Posterior vena cava (tissue), 2 donors: ENCODE results near the gene CENPP. TPM values are rescaled to one million over a fixed set of nuclear protein-coding genes. Genes with fewer than 3 reads are reported as not detected.

Experiments used
- DNase-seq: peaks from one replicate; pipeline ENCODE4 v3.0.0-alpha.2; 2020; ENCODE audit warnings: low spot score
- intact Hi-C, 2 donors: fragments of 100-400 bp; cut with DNase I; formaldehyde crosslinking; loops; one replicate each; pipeline versions ENCODE4 v1.14.1 to v1.14.2; 2022 to 2023
- total RNA-seq, 2 donors: library from RNA; stranded (reverse); fragmentation: NEBNext Ultra II Directional; extraction: Animal tissue kit (Norgen Biotek cat#: 25700); gene quantifications; one replicate each; pipeline ENCODE4 v1.2.1, GENCODE V29; 2021
- donor health status: DM: yes; HTN: yes; CAD: no.
- donor health status: DM: yes; HTN: yes; CAD: no.

Gene CENPP
- total RNA-seq, 2 donors from 2014 or later, result 3.5 to 4.5 TPM

DNA sequence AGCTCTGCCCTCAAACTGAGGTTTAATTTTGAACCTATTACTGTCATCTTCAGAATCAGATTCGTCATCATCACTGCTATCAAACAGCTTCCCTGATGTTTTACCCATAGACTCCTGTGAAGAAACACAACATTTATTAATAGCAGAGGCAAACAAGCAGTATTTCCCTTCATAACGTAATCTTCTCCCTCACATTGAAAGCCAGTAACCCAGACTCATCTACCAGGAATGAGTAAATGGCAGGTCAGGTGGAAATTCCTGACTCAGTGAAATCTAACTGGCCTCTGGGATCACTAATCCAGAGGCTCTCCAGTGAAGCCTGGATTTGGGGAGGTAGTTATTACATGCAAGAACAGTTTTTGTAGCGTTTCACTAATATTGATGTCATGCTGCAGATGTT lies 15.2 kb upstream of the CENPP start:
- intact Hi-C loops, result no loop called here
- DNase-seq, result no peak

DNA sequence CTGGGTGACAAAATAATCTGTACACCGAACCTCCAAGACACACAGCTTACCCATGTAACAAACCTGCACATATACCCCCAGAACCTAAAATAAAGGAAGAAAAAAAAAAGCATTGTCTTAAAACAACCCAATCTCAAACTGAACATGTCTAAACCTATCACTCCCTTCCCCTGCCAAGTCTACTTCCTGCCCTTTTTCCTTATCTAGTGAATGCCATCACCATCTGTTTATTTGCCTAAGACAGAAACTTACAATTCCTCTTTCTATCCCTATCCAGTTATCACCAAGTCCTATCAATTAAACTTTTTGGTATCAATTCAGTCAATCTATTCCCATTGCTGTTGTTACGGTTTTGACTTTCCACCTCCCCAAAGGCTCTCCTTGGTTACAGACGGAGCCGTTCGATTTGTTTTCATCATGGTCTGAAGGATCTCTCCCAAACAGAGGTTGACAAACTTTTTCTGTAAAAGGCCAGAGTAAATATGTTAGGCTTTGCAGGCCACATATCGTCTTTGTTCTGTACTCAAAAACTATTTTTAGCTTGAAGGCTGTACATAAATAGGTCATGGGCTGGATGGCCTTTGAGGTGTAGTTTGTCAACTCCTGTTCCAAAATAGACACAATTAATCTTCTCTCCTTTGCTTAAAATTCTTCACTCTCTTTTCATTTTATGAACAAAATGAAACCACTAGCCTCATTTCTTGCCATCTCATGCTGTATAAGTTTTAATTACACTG lies 12.7 kb upstream of the CENPP start:
- intact Hi-C loops, result no loop called here
- DNase-seq, result no peak

DNA sequence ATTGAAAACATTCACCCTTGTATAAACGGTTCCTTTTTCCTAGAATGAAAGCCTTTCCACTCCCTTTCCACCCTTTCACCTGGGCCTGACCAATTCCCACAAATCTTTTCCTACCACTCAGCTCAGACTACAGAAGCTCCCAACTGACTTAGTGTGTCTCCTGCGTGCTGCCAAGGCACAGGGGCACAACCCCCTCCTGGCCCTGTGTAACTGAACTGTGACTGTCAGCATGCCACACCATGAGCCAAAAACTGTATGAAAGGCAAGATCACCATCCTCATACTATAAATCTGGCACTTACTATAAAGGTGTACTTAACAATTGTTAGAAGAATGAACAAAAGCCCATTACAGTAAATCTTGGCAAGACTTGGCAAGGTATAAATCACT lies 12.1 kb upstream of the CENPP start:
- intact Hi-C loops, result no loop called here
- no peak for DNase-seq

DNA sequence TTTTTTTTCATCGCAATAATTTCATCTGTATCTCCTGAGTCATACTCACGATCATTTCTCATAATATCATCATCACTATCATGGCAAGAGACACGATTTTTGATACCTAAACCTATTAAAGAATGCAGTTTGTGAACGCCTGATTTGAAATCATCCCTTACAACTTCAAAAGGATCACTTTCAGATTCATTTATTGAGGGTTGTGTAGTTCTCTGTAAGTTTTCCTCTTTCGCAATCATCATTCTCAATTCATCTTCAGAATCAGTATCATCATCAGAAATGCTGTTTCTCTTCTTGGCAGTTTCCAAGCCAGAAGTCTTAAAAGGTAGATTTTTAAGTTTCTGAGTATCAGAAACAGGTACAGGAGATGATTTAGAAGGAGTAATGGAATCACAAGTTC lies 10.3 kb upstream of the CENPP start:
- intact Hi-C loops, result no loop called here
- DNase-seq, result no peak

DNA sequence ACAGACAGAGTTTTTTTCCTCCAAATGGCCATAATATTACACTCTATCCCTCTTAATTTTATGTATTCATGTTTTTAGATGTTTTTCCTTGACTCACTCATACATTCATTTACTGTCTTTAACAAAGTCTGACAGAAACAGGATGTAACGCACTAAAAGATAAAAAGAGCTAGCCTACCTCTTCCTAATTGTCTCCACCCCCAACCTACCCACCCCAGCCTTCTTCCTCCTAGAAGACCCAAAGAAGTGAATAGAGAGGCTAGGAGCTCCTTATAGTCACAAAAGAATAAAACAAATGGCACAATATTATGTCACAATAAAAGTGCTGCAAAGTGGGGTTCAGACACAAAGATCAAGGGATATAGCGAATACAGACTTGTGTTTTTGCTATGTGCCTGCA lies 1.3 kb upstream of the CENPP start:
- no peak for DNase-seq
- intact Hi-C loops, result loop anchor here in 1 of 2 donors (10.0 kb wide), 1 partner anchor 110 kb away; no protein-coding TSS in a partner anchor

DNA sequence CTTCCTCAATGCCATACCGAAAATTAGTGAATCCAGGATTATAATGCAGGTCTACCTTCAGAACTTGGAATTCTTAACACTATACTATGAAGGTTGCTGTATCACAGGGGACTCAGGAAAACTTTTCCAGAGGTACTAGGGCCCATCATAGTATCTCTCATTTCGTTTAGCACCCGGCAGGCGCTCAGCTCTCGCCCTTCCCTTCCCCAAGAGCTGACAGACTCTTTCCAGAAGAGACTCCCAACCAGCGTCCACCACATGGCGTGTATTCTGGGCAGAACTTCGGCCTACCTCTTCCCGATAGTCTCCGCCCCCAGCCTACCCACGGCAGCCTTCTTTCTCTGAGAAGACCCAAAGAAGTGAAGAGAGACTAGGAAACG lies 874 bp upstream of the CENPP start:
- no peak for DNase-seq
- intact Hi-C loops, result loop anchor here in 1 of 2 donors (10.0 kb wide), 1 partner anchor 110 kb away; no protein-coding TSS in a partner anchor

DNA sequence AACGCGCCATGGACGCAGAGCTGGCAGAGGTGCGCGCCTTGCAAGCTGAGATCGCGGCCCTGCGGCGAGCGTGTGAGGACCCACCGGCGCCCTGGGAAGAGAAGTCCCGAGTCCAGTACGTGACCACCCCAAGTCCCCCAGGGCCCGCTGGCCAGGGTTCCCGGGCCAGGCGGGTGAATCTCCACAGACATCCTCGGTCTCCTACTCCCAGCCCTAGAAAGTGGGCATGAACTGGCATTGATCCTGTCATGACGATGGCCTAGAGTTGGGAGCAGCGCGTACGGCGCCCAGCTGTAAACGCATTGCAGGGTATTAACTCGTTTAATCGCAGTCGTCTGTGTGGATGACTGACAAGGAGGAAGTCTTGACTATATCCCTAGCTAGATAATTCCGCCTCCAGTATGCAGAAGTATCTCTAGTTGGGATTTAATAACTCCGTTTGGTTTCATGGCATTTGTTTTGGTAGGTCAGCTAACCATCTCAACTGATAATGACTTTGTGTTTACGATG lies 293 bp downstream of the CENPP start:
- intact Hi-C loops, result loop anchor here in 1 of 2 donors (10.0 kb wide), 1 partner anchor 109 kb away; no protein-coding TSS in a partner anchor
- DNase-seq, result no peak

DNA sequence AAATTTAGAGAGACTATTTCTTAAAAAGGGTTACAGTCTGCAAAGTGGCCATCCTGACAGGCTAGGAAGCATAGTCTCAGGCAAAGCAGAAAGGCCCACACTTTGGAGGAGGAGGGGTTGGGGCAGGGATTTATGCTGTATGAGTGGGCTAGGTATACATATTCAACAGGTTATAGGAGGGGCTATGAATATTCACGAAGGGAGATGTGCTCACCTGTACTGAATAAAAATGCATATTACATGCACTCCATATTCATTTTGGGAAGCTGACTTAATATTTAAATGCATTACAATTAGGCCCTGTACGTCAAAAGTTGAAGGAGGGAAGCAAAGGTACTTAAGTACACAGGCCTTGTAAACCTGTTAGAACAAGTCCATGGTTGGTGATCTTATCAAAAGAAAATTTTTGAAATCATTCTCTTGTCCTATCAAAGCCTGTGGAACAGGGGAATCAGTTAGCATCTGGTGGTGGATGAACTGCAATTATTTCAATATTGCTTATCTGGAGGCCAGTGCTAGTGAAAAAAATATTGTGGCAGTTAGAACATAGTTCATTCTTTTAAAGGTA lies 1.6 kb downstream of the CENPP start:
- no peak for DNase-seq
- intact Hi-C loops, result loop anchor here in 1 of 2 donors (10.0 kb wide), 1 partner anchor 107 kb away; no protein-coding TSS in a partner anchor

DNA sequence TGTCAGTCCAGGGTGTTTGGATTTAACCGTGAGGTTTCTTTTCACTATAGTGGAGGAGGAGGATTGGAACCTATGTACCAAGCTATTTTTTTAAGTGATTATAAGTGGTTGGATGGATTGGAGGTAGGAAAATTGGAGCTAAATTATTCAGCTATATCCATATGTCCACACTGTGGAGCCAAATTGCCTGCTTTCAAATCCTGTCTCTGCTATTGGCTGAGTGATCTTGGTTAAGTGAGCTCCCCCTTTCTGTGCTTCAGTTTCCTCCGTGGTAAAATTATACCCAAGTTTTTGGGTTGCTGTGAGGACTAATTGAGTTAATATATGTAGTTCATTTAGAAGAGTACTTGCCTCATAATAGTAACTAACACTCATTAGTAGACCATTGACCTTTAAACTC lies 2.5 kb downstream of the CENPP start:
- intact Hi-C loops, result loop anchor here in 1 of 2 donors (10.0 kb wide), 1 partner anchor 107 kb away; no protein-coding TSS in a partner anchor
- DNase-seq, result no peak

DNA sequence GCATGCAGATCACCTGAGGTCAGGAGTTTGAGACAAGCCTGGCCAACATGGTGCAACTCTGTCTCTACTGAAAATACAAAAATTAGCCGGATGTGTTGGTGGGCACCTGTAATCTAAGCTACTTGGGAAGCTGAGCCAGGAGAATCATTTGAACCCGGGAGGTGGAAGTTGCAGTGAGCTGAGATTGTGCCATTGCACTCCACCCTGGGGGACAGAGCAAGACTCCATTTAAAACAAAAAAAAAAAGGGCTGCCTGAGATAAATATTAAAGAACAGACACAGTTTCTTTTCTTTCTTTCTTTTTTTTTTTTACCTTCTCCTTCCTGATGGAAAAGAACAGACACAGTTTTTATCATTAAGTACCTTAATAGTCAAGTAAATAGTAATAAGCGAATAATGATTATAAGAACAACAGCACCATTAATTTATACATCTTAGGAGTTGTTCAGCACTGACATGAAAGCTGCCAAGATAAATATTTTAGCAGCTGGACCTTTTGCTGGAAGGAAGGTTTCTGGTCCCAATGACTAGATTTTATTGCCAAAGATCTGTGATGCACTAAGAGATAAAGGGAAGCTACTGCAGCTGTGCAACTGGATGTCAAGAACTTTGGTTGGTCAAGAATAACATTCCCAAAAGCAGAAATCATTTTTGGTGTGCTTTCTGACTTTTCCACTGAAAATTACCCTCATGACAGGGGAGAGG lies 7.0 kb downstream of the CENPP start:
- intact Hi-C loops, result loop anchor here in 1 of 2 donors (10.0 kb wide), 1 partner anchor 302 kb away; no protein-coding TSS in a partner anchor
- DNase-seq, result no peak

DNA sequence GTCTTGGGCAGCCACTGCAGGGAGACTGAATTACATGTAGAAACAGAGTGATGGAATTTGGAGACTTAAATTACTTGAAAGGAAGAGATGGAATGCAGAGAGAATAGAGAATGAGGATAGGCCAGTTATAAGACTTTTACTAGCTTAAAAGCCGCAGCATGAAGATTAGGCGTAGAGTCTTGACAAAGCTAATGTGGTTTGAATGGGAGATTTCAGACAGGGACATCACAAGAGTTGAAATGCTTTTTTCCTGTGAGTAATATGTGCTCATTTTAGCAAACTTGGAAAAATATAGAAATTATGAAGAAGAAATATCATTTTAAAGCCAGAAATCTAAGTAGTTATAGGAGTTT lies 7.5 kb downstream of the CENPP start:
- intact Hi-C loops, result loop anchor here in 1 of 2 donors (10.0 kb wide), 1 partner anchor 302 kb away; no protein-coding TSS in a partner anchor
- no peak for DNase-seq

DNA sequence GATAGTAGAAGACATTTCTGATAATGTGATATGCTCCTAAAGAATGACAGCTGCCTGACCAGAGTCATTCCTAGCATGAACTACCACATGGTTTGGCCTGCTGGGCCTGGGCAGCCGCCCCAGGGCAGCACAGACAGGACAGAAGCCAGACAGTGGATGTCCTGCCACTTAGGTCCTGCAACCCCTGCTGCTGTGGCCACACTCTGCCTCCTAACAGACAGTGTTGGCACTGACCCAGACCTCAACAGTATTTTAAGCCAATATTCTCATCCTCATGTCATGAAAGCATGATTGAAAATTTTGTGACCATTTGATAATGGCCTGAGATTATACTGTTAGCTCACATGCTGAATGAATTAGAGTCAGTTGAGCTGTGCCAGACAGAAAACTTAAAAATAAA lies 15.8 kb downstream of the CENPP start:
- no peak for DNase-seq
- intact Hi-C loops, result loop anchor here in 1 of 2 donors (5.0 kb wide), 1 partner anchor 296 kb away; no protein-coding TSS in a partner anchor

DNA sequence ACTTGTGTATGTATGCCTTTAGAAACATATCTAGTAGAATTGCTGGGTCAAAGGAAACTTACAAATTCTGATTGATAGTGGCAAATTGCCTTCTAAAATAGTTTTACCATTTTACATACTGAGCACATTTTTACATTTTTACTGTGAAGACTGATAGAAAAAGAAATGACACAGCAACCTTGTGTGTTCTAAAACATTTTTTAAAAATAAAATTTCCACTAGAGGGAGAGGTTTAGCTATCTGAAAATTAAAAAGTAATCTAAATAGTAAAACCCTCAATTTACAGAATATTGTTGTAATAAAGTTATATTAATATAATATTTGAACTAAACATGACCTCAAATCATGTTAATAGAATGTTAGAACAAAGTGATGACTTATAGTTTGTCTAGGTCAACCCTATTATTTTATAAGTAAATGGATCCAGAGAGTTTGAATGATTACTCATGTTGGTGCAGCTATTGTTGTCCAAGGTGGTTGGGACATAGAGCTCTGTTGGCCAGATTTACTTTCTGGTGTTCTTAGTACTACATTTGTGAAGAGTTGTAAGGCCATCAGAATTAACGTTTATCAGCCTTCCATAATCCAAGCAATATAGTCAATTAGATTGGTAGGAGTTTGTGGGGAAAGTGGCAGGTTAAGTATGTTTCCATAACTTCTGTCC lies 17.2 kb downstream of the CENPP start:
- DNase-seq, result no peak
- intact Hi-C loops, result loop anchor here in 1 of 2 donors (5.0 kb wide), 1 partner anchor 294 kb away; no protein-coding TSS in a partner anchor

DNA sequence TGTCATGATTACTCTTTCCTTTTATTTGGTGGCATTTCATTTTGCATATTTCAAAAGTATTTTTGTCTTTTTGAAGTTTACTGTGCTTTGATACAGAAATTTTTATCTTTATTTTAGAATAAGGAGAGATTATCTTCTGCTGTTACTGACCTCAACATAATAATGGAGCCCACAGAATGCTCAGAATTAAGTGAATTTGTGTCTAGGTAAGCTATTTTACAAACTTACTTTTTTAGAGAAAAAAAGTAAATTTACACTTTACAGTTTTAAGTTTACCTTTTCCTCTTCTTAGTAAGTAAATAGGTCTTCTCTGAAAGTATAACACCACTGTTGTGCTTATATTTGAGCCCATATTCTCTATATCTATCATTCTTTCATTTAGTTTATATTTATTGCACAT lies 19.8 kb downstream of the CENPP start:
- DNase-seq, result no peak
- intact Hi-C loops, result no loop called here

DNA sequence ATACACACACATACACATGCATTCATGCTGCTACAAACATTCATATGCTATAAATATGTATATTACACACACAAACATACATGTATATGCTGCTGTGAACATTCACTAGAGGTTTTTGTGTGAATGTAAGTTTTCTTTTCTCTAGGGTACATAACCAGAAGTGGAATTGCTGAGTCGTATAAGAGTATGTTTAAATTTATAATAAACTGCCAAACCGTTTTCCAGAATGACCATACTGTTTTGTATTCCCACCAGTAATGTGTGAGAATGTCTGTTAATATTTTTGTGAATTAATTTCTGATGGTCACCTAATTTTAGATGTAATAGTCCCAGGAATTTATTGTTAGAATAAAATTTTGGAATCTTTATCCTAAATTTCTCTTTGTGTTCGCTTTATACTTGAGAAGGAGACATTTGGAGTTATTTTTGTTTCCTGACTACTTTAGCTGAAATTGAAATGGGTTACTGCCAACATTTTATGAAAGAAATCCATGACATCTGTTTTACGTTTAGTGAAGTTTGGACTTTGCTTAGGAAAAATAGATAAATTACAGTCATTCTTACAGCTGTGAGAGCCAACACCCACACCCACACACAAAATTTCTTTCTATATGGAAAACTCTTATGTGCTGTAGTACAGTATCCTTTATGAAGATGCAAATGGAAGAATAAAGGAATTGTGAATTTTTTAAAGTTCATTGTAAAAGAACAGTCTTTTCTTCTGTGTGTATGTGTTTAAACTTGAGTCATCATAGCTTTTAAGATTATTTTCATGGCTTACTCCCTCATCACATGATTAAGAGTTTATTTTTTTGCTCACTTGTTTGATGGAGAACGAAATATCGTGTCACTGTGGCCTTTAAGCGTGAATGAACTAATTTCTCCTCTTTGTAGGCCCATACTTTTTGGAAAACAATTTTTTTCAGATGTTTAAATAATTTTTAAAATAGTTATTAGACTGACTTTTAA lies 24.3 kb downstream of the CENPP start:
- intact Hi-C loops, result no loop called here

DNA sequence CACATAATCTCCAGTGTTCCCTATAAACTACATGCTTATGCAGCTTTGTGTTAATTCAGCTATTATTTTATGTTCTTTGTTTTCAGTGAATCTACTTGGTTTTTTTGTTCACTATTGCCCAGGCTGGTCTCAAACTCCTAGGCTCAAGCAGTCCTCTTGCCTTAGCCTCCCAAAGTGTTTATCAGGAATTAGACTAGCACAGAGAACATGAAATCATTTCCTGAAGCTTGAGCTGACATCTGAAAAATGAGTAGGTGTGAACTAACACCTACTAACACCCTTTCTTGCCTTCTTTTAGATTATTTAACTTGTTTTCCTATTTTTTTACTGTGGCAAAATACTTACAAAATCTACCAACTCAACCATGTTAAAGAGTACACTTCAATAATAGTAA lies 25.0 kb downstream of the CENPP start:
- intact Hi-C loops, result no loop called here
- DNase-seq, result no peak

More for the DNA sequence above, 24.3 kb downstream of the CENPP start:
- DNase-seq, result no peak

DNA sequence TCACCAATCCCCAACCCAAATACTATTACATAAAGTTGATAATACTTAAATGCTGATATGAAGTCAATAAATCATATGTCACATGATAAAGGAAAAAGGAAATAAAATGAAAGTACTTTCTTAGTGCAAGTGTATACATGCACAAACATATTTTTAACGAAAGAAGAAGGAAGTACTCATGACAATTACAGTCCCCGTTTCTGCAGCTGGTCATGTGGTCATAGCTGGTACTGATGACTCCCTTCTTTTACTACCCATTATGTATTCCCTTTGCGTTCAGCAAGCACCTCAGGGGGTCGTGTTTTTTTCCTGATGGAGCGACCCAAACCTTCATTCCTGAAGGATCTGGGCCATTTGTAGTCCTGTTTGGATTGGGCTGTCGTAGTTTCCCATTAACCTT lies 27.3 kb downstream of the CENPP start:
- intact Hi-C loops, result no loop called here
- DNase-seq, result no peak

DNA sequence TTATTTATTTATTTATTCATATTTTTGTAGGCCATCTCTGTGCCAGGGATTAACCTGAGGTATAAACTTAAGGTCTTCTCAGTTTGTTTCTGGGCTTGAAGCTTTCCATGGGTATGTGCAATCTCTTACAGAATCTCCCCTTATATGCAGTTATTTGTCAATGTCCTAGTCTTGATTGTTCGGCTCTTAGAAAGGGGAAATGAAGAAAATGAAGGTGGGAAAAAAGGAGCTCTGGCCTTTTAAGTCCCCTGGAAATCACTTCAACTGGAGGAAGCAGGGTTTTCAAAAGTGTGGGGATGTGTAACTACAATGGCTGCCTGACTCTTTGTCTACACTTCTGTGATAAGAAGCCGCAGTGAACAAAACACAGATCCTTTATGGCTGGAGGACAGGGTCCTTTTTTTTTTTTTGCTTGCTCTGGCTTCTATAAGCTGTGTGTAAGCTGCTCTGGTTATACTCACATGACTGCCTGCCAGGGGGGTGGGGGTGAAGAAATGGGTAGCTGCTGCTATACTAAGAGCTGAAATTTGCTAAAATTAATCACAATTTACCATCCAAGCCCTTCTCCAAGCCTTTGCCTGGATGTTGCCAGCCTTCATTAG lies 33.7 kb downstream of the CENPP start:
- no peak for DNase-seq

More for the DNA sequence above, 33.7 kb downstream of the CENPP start:
- intact Hi-C loops, result no loop called here
